BLaER1 (cell line): ENCODE data around the gene ADARB1.
"Not testable (repeated sequence)": the region's sequence is repeated elsewhere in the genome, so short reads cannot be mapped to it uniquely, and the experiment has no call there.

Source experiments
- H3K27ac ChIP-seq: shearing (Covaris generic); formaldehyde crosslinking; 2 replicates; pipeline ENCODE4 v1.8.1; 2022
- H3K27me3 ChIP-seq: shearing (Covaris generic); formaldehyde crosslinking; 2 replicates; pipeline ENCODE4 v1.8.1; 2022
- H3K36me3 ChIP-seq: shearing (Covaris generic); formaldehyde crosslinking; 2 replicates; pipeline ENCODE4 v1.8.1; 2022
- H3K4me1 ChIP-seq: shearing (Covaris generic); formaldehyde crosslinking; 2 replicates; pipeline ENCODE4 v1.8.1; 2022
- H3K4me2 ChIP-seq: shearing (Covaris generic); formaldehyde crosslinking; 2 replicates; pipeline ENCODE4 v1.8.1; 2022
- H3K4me3 ChIP-seq: shearing (Covaris generic); formaldehyde crosslinking; 2 replicates; pipeline ENCODE4 v1.8.1; 2022
- H3K9ac ChIP-seq: shearing (Covaris generic); formaldehyde crosslinking; 2 replicates; pipeline ENCODE4 v1.8.1; 2022
- H3K9me3 ChIP-seq: shearing (Covaris generic); formaldehyde crosslinking; 2 replicates; pipeline ENCODE4 v1.8.1; 2022
- H4K20me1 ChIP-seq: shearing (Covaris generic); formaldehyde crosslinking; 2 replicates; pipeline ENCODE4 v1.8.1; 2022
- Cebpa-rat ChIP-seq: shearing (Covaris generic); IDR thresholded peaks from 2 replicates; pipeline ENCODE4 v1.8.1; 2022

Gene ADARB1

GRCh38 chr21:45143855-45144254 lies 69.5 kb downstream of the ADARB1 start:
- Histone ChIP-seq H3K4me3 (no peak overlapping the region), H3K9ac (no peak overlapping the region), H3K4me1 (peaks cover 40% of the 10 kb centered on the region), H4K20me1 (peaks cover 99% of the 10 kb centered on the region), H3K27me3 (no peaks in the 10 kb centered on the region), H3K4me2 (no peak overlapping the region), H3K36me3 (peaks cover 61% of the 10 kb centered on the region), H3K27ac (no peak overlapping the region), H3K9me3 (no peaks in the 10 kb centered on the region)
- TF ChIP-seq Cebpa-rat = no peak

GRCh38 chr21:45145146-45145545 lies 70.8 kb downstream of the ADARB1 start:
- H3K36me3 ChIP-seq = peaks cover 61% of the 10 kb centered on the region
- peaks cover 36% of the 10 kb centered on the region for H3K4me1 ChIP-seq
- no peak overlapping the region for H3K4me3 ChIP-seq
- H4K20me1 ChIP-seq = peaks cover 99% of the 10 kb centered on the region
- no peak for TF ChIP-seq Cebpa-rat
- H3K4me2 ChIP-seq = no peak overlapping the region
- no peak overlapping the region for H3K9ac ChIP-seq
- no peak overlapping the region for H3K27ac ChIP-seq
- no peaks in the 10 kb centered on the region for H3K27me3 ChIP-seq
- no peaks in the 10 kb centered on the region for H3K9me3 ChIP-seq

- peaks cover 100% of the 10 kb centered on the region for H4K20me1 ChIP-seq
- not testable (repeated sequence) for H3K27me3 ChIP-seq
Measured at GRCh38 chr21:45145846-45146245, 71.5 kb downstream of the ADARB1 start.

GRCh38 chr21:45146306-45146705 lies 71.9 kb downstream of the ADARB1 start:
- H3K36me3 ChIP-seq = peaks cover 61% of the 10 kb centered on the region

More at GRCh38 chr21:45145846-45146245, 71.5 kb downstream of the ADARB1 start:
- Histone ChIP-seq H3K4me1 (peaks cover 34% of the 10 kb centered on the region), H3K36me3 (peaks cover 61% of the 10 kb centered on the region)
- not testable (repeated sequence) for H3K27ac ChIP-seq, H3K9ac ChIP-seq, H3K4me3 ChIP-seq, H3K9me3 ChIP-seq, H3K4me2 ChIP-seq

GRCh38 chr21:45146801-45147200 lies 72.4 kb downstream of the ADARB1 start:
- H3K27me3 ChIP-seq = no peaks in the 10 kb centered on the region
- no peak overlapping the region for H3K9ac ChIP-seq
- no peak for TF ChIP-seq Cebpa-rat
- no peak overlapping the region for H3K4me3 ChIP-seq
- H3K9me3 ChIP-seq = no peaks in the 10 kb centered on the region
- peak overlapping the region; percentile 70 for H3K4me2 ChIP-seq
- H3K4me1 ChIP-seq = peaks cover 41% of the 10 kb centered on the region
- peaks cover 57% of the 10 kb centered on the region for H3K36me3 ChIP-seq
- H3K27ac ChIP-seq = no peak overlapping the region
- H4K20me1 ChIP-seq = peaks cover 100% of the 10 kb centered on the region

More at GRCh38 chr21:45146306-45146705, 71.9 kb downstream of the ADARB1 start:
- Histone ChIP-seq H3K27ac (no peak overlapping the region), H4K20me1 (peaks cover 100% of the 10 kb centered on the region), H3K9me3 (no peaks in the 10 kb centered on the region), H3K27me3 (no peaks in the 10 kb centered on the region), H3K4me2 (peak overlapping the region; percentile 70), H3K4me3 (no peak overlapping the region), H3K9ac (peak overlapping the region; percentile 59; the same call in 1 of the 2 replicates), H3K4me1 (peaks cover 36% of the 10 kb centered on the region)
- TF ChIP-seq Cebpa-rat = no peak

- Histone ChIP-seq H3K9me3 (no peaks in the 10 kb centered on the region), H3K4me2 (peak overlapping the region; percentile 70), H3K27ac (no peak overlapping the region), H3K36me3 (peaks cover 51% of the 10 kb centered on the region), H3K4me1 (peaks cover 50% of the 10 kb centered on the region), H4K20me1 (peaks cover 100% of the 10 kb centered on the region), H3K9ac (no peak overlapping the region), H3K27me3 (no peaks in the 10 kb centered on the region), H3K4me3 (no peak overlapping the region)
- TF ChIP-seq Cebpa-rat = no peak
Measured at GRCh38 chr21:45147473-45148315, 73.3 kb downstream of the ADARB1 start.

GRCh38 chr21:45148316-45148990 lies 74.1 kb downstream of the ADARB1 start:
- H3K36me3 ChIP-seq = peaks cover 44% of the 10 kb centered on the region
- H3K9me3 ChIP-seq = no peaks in the 10 kb centered on the region
- H3K27me3 ChIP-seq = no peaks in the 10 kb centered on the region
- H3K9ac ChIP-seq = no peak overlapping the region
- H3K27ac ChIP-seq = no peak overlapping the region
- no peak for TF ChIP-seq Cebpa-rat
- no peak overlapping the region for H3K4me2 ChIP-seq
- H4K20me1 ChIP-seq = peaks cover 100% of the 10 kb centered on the region
- no peak overlapping the region for H3K4me3 ChIP-seq
- H3K4me1 ChIP-seq = peaks cover 58% of the 10 kb centered on the region

GRCh38 chr21:45149021-45149420 lies 74.6 kb downstream of the ADARB1 start:
- Histone ChIP-seq H3K27me3 (no peaks in the 10 kb centered on the region), H3K4me3 (no peak overlapping the region), H3K9ac (no peak overlapping the region), H3K4me1 (peaks cover 63% of the 10 kb centered on the region), H4K20me1 (peaks cover 100% of the 10 kb centered on the region), H3K4me2 (no peak overlapping the region), H3K27ac (no peak overlapping the region), H3K36me3 (peaks cover 40% of the 10 kb centered on the region), H3K9me3 (no peaks in the 10 kb centered on the region)
- no peak for TF ChIP-seq Cebpa-rat

GRCh38 chr21:45150638-45151131 lies 76.3 kb downstream of the ADARB1 start:
- TF ChIP-seq Cebpa-rat = no peak
- peaks cover 6% of the 10 kb centered on the region for H3K9me3 ChIP-seq
- no peak overlapping the region for H3K9ac ChIP-seq
- peak overlapping the region; percentile 83 for H3K4me2 ChIP-seq
- H3K4me3 ChIP-seq = no peak overlapping the region
- peaks cover 36% of the 10 kb centered on the region for H3K36me3 ChIP-seq
- no peaks in the 10 kb centered on the region for H3K27me3 ChIP-seq
- H4K20me1 ChIP-seq = peaks cover 97% of the 10 kb centered on the region
- peaks cover 76% of the 10 kb centered on the region for H3K4me1 ChIP-seq
- no peak overlapping the region for H3K27ac ChIP-seq
